Endodermal cell (in vitro differentiated cells): Measurements from ENCODE around the gene OLAH. TPM values are rescaled to one million over a fixed set of nuclear protein-coding genes. Genes with fewer than 3 reads are reported as not detected.
"Not testable (repeated sequence)": the region's sequence is repeated elsewhere in the genome, so short reads cannot be mapped to it uniquely, and the experiment has no call there.

Experiments used
- DNase-seq: peaks from one replicate; pipeline ENCODE4 v3.0.0-alpha.2; 2017
- H3K27ac ChIP-seq: 2 replicates; pipeline ENCODE4 v1.5.1; 2013; ENCODE audit warnings: mild to moderate bottlenecking, low read depth, low read length, moderate library complexity
- H3K27me3 ChIP-seq: 2 replicates; pipeline ENCODE4 v1.6.1; 2013; ENCODE audit warnings: mild to moderate bottlenecking, low read length, moderate library complexity; ENCODE audit not compliant: insufficient read depth, control insufficient read depth, poor library complexity, severe bottlenecking
- H3K36me3 ChIP-seq: 2 replicates; pipeline ENCODE4 v1.7.0; 2013; ENCODE audit warnings: mild to moderate bottlenecking, low read length, moderate library complexity; ENCODE audit not compliant: control insufficient read depth, insufficient read depth
- H3K4me1 ChIP-seq: one replicate; pipeline ENCODE4 v1.7.0; 2013; ENCODE audit warnings: low read length; ENCODE audit not compliant: control insufficient read depth, insufficient read depth
- H3K4me3 ChIP-seq: 2 replicates; pipeline ENCODE4 v1.5.1; 2013; ENCODE audit warnings: mild to moderate bottlenecking, low read length, moderate library complexity
- H3K9ac ChIP-seq: 2 replicates; pipeline ENCODE4 v1.6.1; 2013; ENCODE audit warnings: mild to moderate bottlenecking, low read length, moderate library complexity; ENCODE audit not compliant: poor library complexity, severe bottlenecking; ENCODE audit errors: extremely low read depth
- H3K9me3 ChIP-seq: 2 replicates; pipeline ENCODE4 v1.6.1; 2013; ENCODE audit warnings: mild to moderate bottlenecking, low read length, moderate library complexity; ENCODE audit not compliant: control insufficient read depth
- H3K27ac Mint-ChIP-seq: 2 replicates; pipeline ENCODE4 v1.8.0; 2020; ENCODE audit warnings: mixed read lengths
- H3K27me3 Mint-ChIP-seq: 2 replicates; pipeline ENCODE4 v1.8.0; 2021; ENCODE audit warnings: mild to moderate bottlenecking, mixed read lengths; ENCODE audit not compliant: insufficient read depth
- H3K36me3 Mint-ChIP-seq: 2 replicates; pipeline ENCODE4 v1.8.0; 2020; ENCODE audit warnings: low read depth, mixed read lengths
- H3K4me1 Mint-ChIP-seq: 2 replicates; pipeline ENCODE4 v1.8.0; 2020; ENCODE audit warnings: mixed read lengths
- H3K4me3 Mint-ChIP-seq: 2 replicates; pipeline ENCODE4 v1.8.0; 2020; ENCODE audit warnings: mild to moderate bottlenecking, moderate library complexity, mixed read lengths
- H3K9me3 Mint-ChIP-seq: 2 replicates; pipeline ENCODE4 v1.8.0; 2020; ENCODE audit warnings: mild to moderate bottlenecking, mixed read lengths
- WGBS, 2 experiments: methylation state at CpG; one replicate each; pipeline versions ENCODE4 v1.1.5 to v1.1.7; 2013; ENCODE audit warnings: missing lambda C conversion rate in 2 of 2, mixed read lengths in 1 of 2; ENCODE audit not compliant: insufficient coverage in 1 of 2, insufficient read length in 1 of 2; 5-methylcytosine and 5-hydroxymethylcytosine counted together
- total RNA-seq, 2 donors: library from RNA; stranded (reverse); fragmentation: NEBNext Ultra II Directional in 1 of 2; extraction: Animal tissue kit (Norgen Biotek cat#: 25700) in 1 of 2; gene quantifications; 2 replicates in 1 of 2; 3 replicates in 1 of 2; pipeline ENCODE4 v1.2.1, GENCODE V29; 2021
- TF ChIP-seq, protein P1 (sequence below): fragments of 200-600 bp; sonication (generic); conservative IDR thresholded peaks from 2 replicates; pipeline ENCODE4 v1.5.0; 2021; ENCODE audit warnings: antibody characterized with exemption, mild to moderate bottlenecking

OLAH gene
- total RNA-seq, 2 donors from 2014 or later: not detected

DNA sequence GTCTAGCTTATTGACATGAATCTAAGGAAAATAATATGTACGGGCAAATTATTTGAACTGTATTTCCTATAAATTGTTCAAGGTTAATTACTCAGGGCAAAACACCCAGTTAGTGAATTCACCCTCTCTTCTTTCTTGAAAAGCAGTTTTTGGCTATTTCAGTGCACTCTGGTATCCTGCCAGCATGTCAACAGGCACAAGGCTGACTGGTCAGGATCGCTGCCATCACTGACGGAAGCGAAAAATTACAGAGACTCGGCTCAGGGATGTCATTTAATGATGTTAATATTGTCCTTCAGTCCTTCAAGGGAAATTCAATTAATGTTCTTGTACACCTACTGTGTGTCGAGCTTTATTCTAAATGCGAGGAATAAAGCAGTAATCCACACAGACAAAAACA lies 28.3 kb upstream of the OLAH start:
- 94% methylated on average over 7 of the region's 7 CpGs for WGBS, 2 experiments
- H3K4me1 Mint-ChIP-seq: peaks cover 13% of the 10 kb centered on the region

DNA sequence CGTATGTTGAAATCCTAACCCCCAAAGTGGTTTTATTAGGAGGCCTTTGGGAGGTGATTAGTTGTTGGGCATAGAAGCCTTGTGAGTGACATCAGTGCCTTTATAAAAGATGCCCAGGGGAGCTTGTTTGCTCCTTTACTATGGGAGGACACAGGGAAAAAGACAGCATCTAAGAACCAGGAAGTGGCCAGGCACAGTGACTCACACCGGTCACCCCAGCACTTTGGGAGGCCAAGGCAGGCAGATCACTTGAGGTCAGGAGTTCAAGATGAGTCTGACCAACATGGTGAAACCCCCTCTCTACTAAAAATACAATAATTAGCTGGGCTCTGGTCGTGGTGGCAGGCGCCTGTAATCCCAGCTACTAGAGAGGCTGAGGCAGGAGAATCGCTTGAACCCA lies 22.8 kb upstream of the OLAH start:
- not testable (repeated sequence) for H3K4me3 ChIP-seq, H3K27me3 Mint-ChIP-seq, H3K36me3 Mint-ChIP-seq, H3K9me3 Mint-ChIP-seq, H3K4me1 Mint-ChIP-seq, H3K4me3 Mint-ChIP-seq, H3K27ac Mint-ChIP-seq, H3K27ac ChIP-seq, H3K9ac ChIP-seq, H3K4me1 ChIP-seq, H3K9me3 ChIP-seq, DNase-seq, H3K27me3 ChIP-seq, H3K36me3 ChIP-seq
- 67 to 96% methylated on average over 1 to 2 of the region's 5 CpGs for WGBS, 2 experiments

More for the DNA sequence above, 28.3 kb upstream of the OLAH start:
- H3K4me3 Mint-ChIP-seq: no peak overlapping the region
- H3K27ac Mint-ChIP-seq: no peak overlapping the region
- Histone ChIP-seq H3K9me3 (no peaks in the 10 kb centered on the region), H3K4me3 (no peak overlapping the region), H3K4me1 (no peaks in the 10 kb centered on the region), H3K27me3 (no peaks in the 10 kb centered on the region), H3K27ac (no peak overlapping the region), H3K36me3 (no peaks in the 10 kb centered on the region), H3K9ac (no peak overlapping the region)
- TF ChIP-seq, protein P1, sequence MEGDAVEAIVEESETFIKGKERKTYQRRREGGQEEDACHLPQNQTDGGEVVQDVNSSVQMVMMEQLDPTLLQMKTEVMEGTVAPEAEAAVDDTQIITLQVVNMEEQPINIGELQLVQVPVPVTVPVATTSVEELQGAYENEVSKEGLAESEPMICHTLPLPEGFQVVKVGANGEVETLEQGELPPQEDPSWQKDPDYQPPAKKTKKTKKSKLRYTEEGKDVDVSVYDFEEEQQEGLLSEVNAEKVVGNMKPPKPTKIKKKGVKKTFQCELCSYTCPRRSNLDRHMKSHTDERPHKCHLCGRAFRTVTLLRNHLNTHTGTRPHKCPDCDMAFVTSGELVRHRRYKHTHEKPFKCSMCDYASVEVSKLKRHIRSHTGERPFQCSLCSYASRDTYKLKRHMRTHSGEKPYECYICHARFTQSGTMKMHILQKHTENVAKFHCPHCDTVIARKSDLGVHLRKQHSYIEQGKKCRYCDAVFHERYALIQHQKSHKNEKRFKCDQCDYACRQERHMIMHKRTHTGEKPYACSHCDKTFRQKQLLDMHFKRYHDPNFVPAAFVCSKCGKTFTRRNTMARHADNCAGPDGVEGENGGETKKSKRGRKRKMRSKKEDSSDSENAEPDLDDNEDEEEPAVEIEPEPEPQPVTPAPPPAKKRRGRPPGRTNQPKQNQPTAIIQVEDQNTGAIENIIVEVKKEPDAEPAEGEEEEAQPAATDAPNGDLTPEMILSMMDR: no peak
- no peak for DNase-seq
- H3K36me3 Mint-ChIP-seq: no peaks in the 10 kb centered on the region
- peaks cover 2% of the 10 kb centered on the region for H3K27me3 Mint-ChIP-seq
- H3K9me3 Mint-ChIP-seq: no peaks in the 10 kb centered on the region

DNA sequence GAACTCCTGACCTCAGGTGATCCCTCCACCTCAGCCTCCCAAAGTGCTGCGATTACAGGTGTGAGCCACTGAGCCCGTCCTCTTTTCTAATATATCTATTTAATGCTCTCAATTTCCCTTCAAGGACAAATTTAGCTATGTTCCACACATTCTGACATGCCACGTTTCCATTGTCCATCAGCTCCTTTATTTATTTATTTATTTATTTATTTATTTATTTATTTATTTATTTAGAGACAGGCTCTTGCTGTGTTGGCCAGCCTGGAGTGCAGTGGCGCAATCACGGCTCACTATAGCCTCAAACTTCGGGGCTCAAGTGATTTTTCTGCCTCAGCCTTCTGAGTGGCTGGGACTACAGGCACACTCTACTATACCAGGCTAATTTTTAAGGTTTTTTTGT lies 20.7 kb upstream of the OLAH start:
- not testable (repeated sequence) for H3K36me3 ChIP-seq, DNase-seq, H3K4me3 Mint-ChIP-seq, H3K27ac Mint-ChIP-seq, H3K27ac ChIP-seq, H3K4me3 ChIP-seq, H3K36me3 Mint-ChIP-seq, H3K9me3 ChIP-seq, H3K27me3 ChIP-seq, H3K27me3 Mint-ChIP-seq, H3K4me1 ChIP-seq, H3K9me3 Mint-ChIP-seq, H3K9ac ChIP-seq
- 93% methylated on average over 5 of the region's 6 CpGs; no CpG with 5 or more reads in 1 of the 2 experiments for WGBS, 2 experiments
- peaks cover 12% of the 10 kb centered on the region for H3K4me1 Mint-ChIP-seq

DNA sequence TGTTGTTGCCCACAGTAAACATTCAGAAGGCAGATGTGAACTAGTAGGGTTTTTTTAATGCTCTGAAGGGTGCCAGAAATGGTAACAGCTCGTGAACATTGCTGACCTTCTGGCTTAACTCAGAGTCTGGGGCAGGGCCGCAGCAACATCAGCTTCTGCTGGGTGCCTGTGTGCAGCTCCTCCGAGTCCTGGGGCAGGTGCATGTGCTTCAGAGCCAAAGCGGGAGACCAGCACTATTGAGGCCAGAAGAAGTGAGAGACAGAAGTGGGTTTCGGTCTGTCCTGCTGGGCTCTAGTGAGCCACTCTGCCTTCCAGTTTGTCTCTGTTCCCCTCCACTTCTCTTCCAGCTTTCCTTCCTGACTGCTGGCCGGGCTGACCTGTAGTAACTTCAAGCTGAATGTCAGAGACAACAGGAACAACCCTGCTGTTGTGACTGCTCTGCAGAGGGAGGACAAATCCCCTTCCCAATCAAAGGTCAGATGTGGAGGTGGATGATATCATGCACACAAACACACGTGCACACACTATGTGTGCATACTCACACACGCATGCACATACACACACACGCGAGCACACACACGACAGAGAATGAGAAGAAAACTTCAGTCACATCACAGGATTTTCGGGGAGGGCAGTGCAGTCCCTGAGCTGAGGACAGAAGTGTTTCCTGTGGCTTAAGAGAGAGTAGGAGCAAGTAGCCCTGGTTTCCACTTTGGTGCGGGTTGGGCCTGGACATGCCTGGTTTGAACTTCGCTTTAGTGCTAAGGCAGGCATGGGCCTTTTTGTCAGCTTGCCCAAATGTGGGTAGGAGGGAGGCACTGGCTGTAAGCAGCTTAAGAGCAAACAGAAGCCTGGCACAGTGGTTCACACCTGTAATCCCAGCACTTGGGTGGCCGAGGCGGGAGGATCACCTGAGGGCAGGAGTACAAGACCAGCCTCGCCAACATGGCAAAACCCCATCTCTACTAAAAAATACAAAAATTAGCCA lies 19.4 kb upstream of the OLAH start:
- not testable (repeated sequence) for H3K4me3 ChIP-seq, H3K9ac ChIP-seq, H3K27ac ChIP-seq, H3K36me3 Mint-ChIP-seq, H3K36me3 ChIP-seq, H3K27ac Mint-ChIP-seq, H3K9me3 Mint-ChIP-seq, H3K27me3 Mint-ChIP-seq, H3K9me3 ChIP-seq, H3K27me3 ChIP-seq, H3K4me3 Mint-ChIP-seq, DNase-seq
- peaks cover 10% of the 10 kb centered on the region for H3K4me1 ChIP-seq
- WGBS, 2 experiments: 91 to 100% methylated on average over 3 to 14 of the region's 17 CpGs
- H3K4me1 Mint-ChIP-seq: peaks cover 14% of the 10 kb centered on the region

DNA sequence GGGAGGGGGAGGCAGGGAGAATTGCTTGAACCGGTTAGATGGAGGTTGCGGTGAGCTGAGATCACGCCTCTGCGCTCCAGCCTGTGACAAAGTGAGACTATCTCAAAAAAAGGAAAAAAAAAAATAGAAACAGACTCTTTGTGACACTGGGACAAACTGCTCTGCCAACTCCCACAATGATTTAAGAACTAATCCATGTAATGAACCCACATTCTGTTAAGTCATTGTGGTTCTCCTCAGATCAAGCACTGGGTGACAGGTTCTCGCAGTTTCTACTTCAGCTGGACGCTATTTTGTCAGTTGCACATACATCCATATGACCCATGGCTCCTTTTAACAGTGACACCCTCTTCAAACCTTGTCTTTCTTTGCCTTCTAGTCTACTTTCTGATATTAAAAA lies 18.7 kb upstream of the OLAH start:
- not testable (repeated sequence) for H3K9me3 Mint-ChIP-seq

More for the DNA sequence above, 18.7 kb upstream of the OLAH start:
- not testable (repeated sequence) for H3K4me3 ChIP-seq, H3K9ac ChIP-seq, H3K4me3 Mint-ChIP-seq, H3K27me3 ChIP-seq, H3K27ac ChIP-seq, H3K9me3 ChIP-seq, H3K27me3 Mint-ChIP-seq, H3K27ac Mint-ChIP-seq, H3K36me3 Mint-ChIP-seq, H3K36me3 ChIP-seq, DNase-seq
- peaks cover 14% of the 10 kb centered on the region for H3K4me1 Mint-ChIP-seq
- WGBS, 2 experiments: 99 to 100% methylated on average over 4 to 6 of the region's 6 CpGs
- peaks cover 10% of the 10 kb centered on the region for H3K4me1 ChIP-seq
